A673 (cell line): ENCODE results near the gene DLGAP1. TPM values are rescaled to one million over a fixed set of nuclear protein-coding genes. Genes with fewer than 3 reads are reported as not detected.

ENCODE experiments used
- BruUV-seq: library from RNA; stranded (reverse); fragments of 400-500 nt; replicated peaks from 2 replicates; lab custom pipeline; 2021; lab: Mats Ljungman, UMichigan
- CTCF ChIA-PET: fragments of 300-600 bp; sonication (Branson Sonifier 250); formaldehyde crosslinking; loops from one replicate; lab custom pipeline; 2022; ENCODE audit warnings: antibody characterized with exemption; lab: Charles Lee
- POLR2A ChIA-PET: fragments of 300-600 bp; sonication (Branson Sonifier 250); formaldehyde crosslinking; loops from one replicate; lab custom pipeline; 2022; ENCODE audit warnings: antibody characterized with exemption; ENCODE audit not compliant: low non-redundant PET; lab: Charles Lee
- DNase-seq: peaks from one replicate; pipeline ENCODE4 v3.0.0-alpha.2; 2015; ENCODE audit warnings: low spot score
- H3K27ac ChIP-seq: fragments of 200-600 bp; sonication (generic); 2 replicates; pipeline ENCODE4 v1.5.1; 2016; ENCODE audit warnings: mixed run types, low read depth, mild to moderate bottlenecking, mixed read lengths, antibody characterized with exemption, low read length; ENCODE audit not compliant: poor library complexity, severe bottlenecking
- H3K27me3 ChIP-seq: fragments of 200-600 bp; sonication (generic); replicated peaks from 2 replicates; pipeline ENCODE4 v1.6.1; 2017; ENCODE audit warnings: mixed run types, low read depth, mild to moderate bottlenecking, mixed read lengths, antibody characterized with exemption, low read length; ENCODE audit not compliant: insufficient read depth, poor library complexity
- H3K36me3 ChIP-seq: fragments of 200-600 bp; sonication (generic); 2 replicates; pipeline ENCODE4 v1.6.1; 2016; ENCODE audit warnings: mixed run types, mild to moderate bottlenecking, mixed read lengths, antibody characterized with exemption, low read length; ENCODE audit not compliant: insufficient read depth, poor library complexity, severe bottlenecking
- H3K4me1 ChIP-seq: fragments of 200-600 bp; sonication (generic); 2 replicates; pipeline ENCODE4 v1.6.1; 2017; ENCODE audit warnings: mixed run types, mild to moderate bottlenecking, mixed read lengths, antibody characterized with exemption, low read length; ENCODE audit not compliant: insufficient read depth, poor library complexity, severe bottlenecking
- H3K4me3 ChIP-seq: fragments of 200-600 bp; sonication (generic); 2 replicates; pipeline ENCODE4 v1.5.1; 2016; ENCODE audit warnings: low read depth, mixed run types, mild to moderate bottlenecking, mixed read lengths, low read length; ENCODE audit not compliant: poor library complexity, severe bottlenecking
- H3K9me3 ChIP-seq: fragments of 200-600 bp; sonication (generic); 2 replicates; pipeline ENCODE4 v1.6.1; 2016; ENCODE audit warnings: mixed run types, low read depth, mild to moderate bottlenecking, mixed read lengths, antibody characterized with exemption, low read length; ENCODE audit not compliant: poor library complexity, severe bottlenecking
- CTCF ChIP-seq: fragments of 300-800, 200-600 bp; sonication (generic); conservative IDR thresholded peaks from 2 replicates; pipeline ENCODE4 v1.5.1; 2017; ENCODE audit warnings: low read depth, mild to moderate bottlenecking, antibody characterized with exemption, low read length, moderate library complexity, mixed read lengths
- EZH2 ChIP-seq: fragments of 200-600 bp; sonication (generic); IDR thresholded peaks from 2 replicates; pipeline ENCODE4 v1.6.1; 2017; ENCODE audit warnings: borderline replicate concordance, low read depth, mild to moderate bottlenecking, mixed read lengths, antibody characterized with exemption, low read length; ENCODE audit not compliant: poor library complexity, severe bottlenecking
- intact Hi-C: fragments of 100-400 bp; cut with micrococcal nuclease; formaldehyde crosslinking; loops from one replicate; pipeline ENCODE4 v1.10.0; 2022; ENCODE audit not compliant: unreplicated experiment
- total RNA-seq: library from RNA; stranded (reverse); gene quantifications from 2 replicates; pipeline ENCODE4 v1.2.3, GENCODE V29; 2021

DLGAP1 gene
- total RNA-seq, 1 experiment from 2014 or later = 135 TPM

- no peak overlapping the region for H3K4me3 ChIP-seq
- no peaks in the 10 kb centered on the region for H3K9me3 ChIP-seq
- BruUV-seq = no TSS peak
- CTCF ChIA-PET = no interaction called here
- no peak for DNase-seq
- POLR2A ChIA-PET = interaction anchor here (0.6 kb wide), 1 partner anchor 17 kb away, joined by 3 read pairs; no protein-coding TSS in a partner anchor
- H3K4me1 ChIP-seq = peaks cover 7% of the 10 kb centered on the region
- H3K36me3 ChIP-seq = no peaks in the 10 kb centered on the region
- H3K27ac ChIP-seq = no peak overlapping the region
- intact Hi-C loops = no loop called here
- TF ChIP-seq CTCF = no peak
- TF ChIP-seq EZH2 = no peak
- no peaks in the 10 kb centered on the region for H3K27me3 ChIP-seq
Observed at GRCh38 chr18:3967359-3968180, 487.5 kb downstream of the DLGAP1 start.

- no peaks in the 10 kb centered on the region for H3K27me3 ChIP-seq
- ChIA-PET POLR2A (no interaction called here), CTCF (no interaction called here)
- no TSS peak for BruUV-seq
- no peaks in the 10 kb centered on the region for H3K36me3 ChIP-seq
- H3K27ac ChIP-seq = no peak overlapping the region
- DNase-seq = no peak
- TF ChIP-seq EZH2 (no peak), CTCF (no peak)
- intact Hi-C loops = no loop called here
- peaks cover 7% of the 10 kb centered on the region for H3K4me1 ChIP-seq
- H3K4me3 ChIP-seq = no peak overlapping the region
- H3K9me3 ChIP-seq = no peaks in the 10 kb centered on the region
Observed at GRCh38 chr18:3966642-3967358, 488.3 kb downstream of the DLGAP1 start.

GRCh38 chr18:3966246-3966641 is 488.9 kb downstream of the DLGAP1 start:
- Histone ChIP-seq H3K36me3 (no peaks in the 10 kb centered on the region), H3K9me3 (no peaks in the 10 kb centered on the region), H3K27ac (no peak overlapping the region), H3K4me3 (no peak overlapping the region), H3K4me1 (peaks cover 7% of the 10 kb centered on the region), H3K27me3 (no peaks in the 10 kb centered on the region)
- intact Hi-C loops = no loop called here
- no peak for DNase-seq
- POLR2A ChIA-PET = no interaction called here
- no TSS peak for BruUV-seq
- TF ChIP-seq CTCF (no peak), EZH2 (no peak)
- CTCF ChIA-PET = no interaction called here
